ENCODE results near the gene IFT25.
"Not testable (repeated sequence)": the region's sequence is repeated elsewhere in the genome, so short reads cannot be mapped to it uniquely, and the experiment has no call there.

The IFT25 gene

DNA sequence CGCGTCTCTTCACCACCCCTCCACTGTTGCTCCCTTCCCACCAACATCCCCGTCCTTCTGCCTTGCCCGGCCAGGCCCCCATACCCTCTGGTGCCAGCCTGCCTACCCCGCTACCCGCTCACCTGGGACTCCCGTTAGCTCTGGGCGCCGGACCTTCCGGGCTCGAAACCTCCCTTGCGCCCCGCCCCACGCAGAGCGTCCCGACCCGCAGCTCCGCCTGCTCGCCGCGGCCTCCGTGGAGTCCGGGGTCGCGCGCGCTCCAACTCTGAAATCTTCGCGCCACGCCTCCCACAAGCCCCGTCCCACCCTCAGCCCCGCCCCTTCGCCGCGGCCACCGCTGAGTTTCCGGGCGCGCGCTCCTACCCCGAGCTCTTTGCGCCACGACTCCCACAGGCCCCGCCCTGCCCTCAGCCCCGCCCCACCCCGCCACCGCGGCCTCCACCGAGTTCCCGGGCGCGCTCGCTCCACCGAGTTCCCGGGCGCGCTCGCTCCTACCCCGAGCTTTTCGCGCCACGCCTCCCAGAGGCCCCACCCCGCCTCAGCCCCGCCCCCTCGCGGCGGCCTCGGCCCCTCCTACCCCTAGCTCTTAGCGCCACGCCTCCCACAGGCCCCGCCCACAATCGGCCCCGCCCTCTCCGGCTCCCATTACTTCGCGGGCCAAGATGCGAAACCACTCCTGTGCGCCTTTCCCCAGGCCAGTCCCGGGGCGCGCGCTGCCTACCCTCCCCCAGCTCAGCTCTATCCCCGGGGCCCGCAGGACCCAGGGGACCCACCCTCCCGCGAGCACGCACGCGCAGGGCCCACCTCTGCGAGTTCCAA, at the start of gene IFT25:
IFT25 (minus strand) TSS at position 267 of the 819 bp plus-strand sequence. CDS start 5,617 bp downstream, outside the sequence.
- peak; percentile 98 for DNase-seq (ENCODE audit: low spot score)

DNA sequence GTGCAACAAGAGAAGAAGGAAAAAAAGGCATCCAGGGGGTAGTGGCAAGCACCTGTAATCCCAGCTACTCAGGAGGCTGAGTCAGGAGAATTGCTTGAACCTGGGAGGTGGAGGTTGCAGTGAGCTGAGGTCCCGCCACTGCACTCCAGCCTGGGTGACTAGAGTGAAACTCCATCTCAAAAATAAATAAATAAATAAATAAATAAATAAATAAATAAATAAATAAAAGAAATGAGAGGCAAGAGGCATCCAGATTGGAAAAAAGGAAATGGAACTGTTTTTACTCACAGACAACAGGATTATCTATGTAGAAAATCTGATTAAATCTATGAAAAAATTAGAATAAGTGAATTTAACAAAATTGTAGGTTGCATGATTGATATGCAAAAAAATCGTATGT, 49.0 kb upstream of the IFT25 start:
- not testable (repeated sequence) for DNase-seq (ENCODE audit: low spot score)

DNA sequence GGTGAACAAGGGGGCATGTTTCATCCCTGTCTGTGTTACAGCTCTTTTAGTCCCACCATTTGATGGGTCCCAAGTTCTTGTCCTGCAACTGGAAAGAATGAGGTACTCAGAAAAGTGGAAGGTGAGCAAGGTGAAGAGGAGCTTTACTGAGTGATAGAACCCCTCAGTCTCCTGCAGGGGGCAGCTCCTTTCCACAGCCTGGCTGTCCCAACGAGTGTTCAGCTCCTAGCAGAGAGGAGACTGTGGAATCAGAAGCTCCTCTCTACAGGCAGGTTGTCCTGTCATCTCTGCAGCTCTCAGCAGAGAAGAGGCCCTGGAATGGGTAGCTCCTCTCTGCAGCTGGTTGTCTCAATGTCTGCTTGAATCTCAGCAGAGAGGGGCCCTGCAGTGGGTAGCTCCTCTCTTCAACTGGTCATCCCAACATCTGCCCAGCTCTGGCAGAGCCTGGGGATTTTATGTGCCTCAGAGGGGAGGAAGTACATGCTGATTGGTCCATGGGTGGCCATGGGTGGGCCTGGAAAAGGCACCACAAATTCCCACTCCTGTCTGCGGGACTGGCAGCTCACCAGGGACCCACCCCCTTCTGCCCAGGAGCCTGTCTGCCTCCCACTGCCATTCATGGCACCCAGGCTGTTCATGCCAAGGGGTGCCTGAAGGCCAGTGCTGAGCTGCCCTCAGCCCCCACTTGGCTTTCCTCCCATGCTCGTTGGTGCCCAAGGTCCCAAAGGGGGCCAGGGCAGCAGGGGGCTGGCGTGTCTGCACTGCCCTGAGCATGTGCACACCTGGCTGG, 46.8 kb upstream of the IFT25 start:
- no peak for DNase-seq (ENCODE audit: low spot score)

DNA sequence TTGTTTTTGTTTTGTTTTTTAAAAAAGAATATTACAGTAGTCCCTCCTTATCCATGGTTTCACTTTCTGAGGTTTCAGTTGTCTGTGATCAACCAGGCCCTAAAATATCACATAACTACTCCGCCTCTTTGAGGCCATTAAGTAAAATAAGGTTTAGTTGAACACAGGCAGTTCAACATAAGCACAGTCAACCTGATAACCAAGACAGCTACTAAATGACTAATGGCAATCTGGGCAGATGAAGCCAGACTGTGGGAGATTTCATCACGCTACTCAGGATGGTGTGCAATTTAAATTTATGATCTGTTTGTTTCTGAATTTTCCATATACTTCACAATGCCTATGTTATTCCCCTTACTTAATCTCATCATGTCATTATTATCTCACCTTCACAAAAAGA, 42.4 kb upstream of the IFT25 start:
- DNase-seq (ENCODE audit: low spot score) = no peak

DNA sequence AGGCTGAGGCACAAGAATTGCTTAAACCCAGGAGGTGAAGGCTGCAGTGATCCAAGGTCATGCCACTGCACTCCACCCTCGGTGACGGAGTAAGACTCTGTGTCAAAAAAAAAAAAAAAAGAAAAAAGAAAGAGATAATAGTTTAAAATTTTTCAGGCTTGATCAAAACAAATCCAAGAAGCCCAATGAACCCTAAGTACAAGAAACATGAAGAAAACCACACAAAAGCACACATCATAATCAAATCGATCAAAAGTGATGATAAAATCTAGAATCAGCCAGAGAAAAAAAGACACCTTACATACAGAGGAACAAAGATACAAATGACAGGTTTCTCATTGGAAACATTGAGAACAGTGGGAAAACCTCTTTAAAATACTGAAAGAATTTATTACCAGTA, 41.0 kb upstream of the IFT25 start:
- DNase-seq (ENCODE audit: low spot score) = no peak

DNA sequence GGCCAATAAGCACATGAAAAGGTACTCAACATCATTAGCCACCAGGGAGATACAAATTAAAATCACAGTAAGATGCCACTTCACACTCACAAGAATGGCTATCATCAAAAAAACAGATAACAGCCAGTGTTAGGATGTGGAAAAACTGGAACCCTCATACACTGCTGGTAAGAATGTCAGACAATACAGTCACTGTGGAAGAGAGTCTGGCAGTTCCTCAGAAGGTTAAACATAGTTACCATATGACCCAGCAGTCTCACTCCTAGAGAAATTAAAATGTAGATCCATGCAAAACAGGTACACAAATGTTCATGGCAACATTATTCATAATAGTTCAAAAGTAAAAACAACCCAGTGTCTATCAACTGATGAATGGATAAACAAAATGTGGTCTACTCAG, 39.2 kb upstream of the IFT25 start:
- DNase-seq (ENCODE audit: low spot score) = no peak

DNA sequence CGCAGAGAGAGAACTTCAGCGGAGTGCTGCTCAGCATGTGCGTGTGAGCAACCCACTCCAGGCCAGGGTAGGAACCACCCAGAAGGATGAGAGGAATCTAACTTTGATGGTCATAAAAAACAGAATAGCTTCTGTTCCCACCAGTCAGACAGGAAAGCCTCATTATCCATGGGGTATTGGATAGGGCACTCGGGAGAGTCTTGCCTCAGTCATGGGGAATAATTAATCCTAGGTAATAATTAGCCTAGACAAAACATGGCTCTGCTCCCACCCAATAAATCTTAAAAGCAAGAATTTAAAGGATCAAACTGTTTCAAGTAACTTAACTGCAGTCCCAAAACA, 37.2 kb upstream of the IFT25 start:
- no peak for DNase-seq (ENCODE audit: low spot score)

DNA sequence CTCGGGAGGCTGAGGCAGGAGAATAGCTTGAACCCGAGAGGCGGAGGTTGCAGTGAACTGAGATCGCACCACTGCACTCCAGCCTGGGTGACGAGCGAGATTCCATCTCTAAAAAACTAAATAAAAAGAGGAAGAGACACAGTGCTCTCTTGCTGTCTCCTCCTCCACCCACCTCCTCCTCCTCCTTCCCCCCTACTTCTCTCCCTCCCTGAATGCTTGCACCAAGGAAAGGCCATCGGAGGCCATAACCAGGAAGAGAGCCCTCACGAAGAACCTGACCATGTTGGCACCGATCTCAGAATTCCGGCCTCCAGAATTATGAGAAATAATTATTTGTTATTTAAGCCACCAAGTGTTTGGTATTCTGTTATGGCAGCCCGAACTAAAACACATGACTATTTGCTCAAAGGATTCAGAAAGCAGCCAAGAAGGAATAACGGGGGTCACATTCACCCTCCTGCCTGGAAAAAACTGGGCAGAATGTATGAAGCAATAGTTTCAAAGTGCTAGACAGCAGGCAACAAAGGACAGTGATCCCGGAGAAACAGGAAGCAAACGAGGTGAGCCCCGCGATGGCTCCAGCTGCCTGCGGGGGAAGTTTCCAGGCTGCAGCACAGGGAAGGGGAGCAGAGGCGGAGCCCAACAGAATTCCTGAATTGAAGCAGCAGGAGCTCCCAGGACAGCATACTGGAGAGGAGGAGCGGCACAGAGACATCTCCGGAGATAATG, 36.7 kb upstream of the IFT25 start:
- DNase-seq (ENCODE audit: low spot score) = no peak

DNA sequence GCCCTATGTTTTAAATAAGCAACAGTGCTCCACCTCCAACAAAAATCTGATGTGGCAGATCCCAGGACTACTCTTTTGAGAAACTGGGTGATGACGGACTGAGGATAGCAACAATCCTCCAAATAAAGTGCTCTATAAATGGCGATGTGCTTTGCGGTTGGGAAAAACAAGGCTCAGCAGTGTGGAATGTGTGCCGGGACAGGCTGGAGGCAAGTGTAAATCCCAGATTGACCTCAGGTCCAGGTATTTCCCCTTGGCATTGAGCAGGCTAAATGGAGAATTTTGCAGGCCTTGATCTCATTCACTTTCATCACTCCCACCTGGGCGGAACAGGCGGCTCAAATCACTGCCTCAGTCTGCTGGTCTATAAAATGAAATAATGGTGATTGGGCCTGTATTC, 35.7 kb upstream of the IFT25 start:
- no peak for DNase-seq (ENCODE audit: low spot score)

DNA sequence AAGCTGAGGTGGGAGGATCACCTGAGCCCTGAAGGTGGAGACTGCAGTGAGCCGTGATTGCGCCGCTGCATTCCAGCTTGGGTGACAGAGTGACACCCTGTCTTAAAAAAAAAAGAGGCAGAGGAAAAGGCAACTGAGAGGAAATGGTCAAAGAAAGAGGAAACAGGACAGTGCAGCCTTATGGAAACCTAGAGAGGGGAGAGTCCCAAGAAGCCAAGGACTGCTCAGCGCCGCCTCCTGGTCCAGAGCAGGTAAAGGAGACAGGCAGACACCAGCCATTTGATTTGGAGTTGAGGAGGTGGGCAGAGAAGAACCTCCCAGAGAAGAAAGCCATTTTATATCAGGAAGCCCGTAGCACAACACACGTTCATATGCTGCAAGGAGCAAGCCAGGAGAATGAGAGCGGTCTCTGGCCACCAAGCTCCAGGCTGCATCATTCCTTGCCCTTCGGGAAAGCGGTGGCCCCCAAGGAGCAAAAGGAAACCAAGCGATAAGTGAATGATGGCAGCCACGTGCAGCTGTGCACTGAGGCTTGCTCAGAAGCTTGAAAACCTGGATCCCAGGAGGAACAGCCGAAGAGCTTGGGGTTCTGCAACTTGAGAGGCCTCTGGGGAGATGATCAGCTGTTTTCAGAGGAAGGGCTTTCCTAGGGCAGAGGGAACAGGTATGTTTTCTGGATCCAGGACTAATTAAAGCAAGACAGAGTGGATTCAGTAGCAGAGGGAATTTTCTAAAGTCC, 34.4 kb upstream of the IFT25 start:
- DNase-seq (ENCODE audit: low spot score) = no peak

DNA sequence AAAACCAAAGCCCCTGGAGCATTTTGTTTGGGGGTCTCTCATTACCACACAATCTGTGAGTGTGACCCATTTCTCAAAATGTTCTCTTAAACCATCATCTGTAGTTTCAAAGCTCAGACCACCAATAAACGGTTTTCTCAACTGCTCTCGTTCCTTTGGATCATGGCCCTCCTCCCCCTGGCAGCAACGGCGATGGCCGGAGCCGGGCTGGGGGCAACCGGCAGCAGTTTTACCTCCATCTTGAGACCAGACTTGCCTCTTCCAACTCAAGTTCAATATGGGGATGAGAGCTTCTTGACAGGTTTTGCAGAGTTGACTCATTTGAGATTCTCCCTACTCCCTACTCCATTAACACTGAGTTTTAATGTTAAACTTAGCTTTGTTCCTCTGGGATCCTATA, 30.4 kb upstream of the IFT25 start:
- DNase-seq (ENCODE audit: low spot score) = no peak

DNA sequence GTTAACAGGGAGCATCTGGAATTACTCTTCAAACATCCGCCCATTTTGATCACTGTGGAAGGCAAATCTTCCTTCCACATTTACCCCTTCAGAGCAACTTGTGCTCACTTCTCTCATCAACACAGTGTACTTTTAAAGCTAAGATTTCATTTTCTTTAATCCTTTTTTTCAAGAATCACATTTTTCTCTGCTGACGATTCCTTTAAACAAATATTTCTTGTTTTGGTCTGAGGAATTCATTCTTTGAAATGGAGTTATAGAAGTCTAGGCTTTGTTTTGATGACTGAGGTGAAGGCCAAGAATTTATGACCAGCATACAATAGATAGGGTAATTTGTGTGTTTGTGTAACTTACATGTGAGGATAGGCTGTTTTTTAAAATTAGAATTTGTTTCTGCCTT, 26.2 kb upstream of the IFT25 start:
- no peak for DNase-seq (ENCODE audit: low spot score)

DNA sequence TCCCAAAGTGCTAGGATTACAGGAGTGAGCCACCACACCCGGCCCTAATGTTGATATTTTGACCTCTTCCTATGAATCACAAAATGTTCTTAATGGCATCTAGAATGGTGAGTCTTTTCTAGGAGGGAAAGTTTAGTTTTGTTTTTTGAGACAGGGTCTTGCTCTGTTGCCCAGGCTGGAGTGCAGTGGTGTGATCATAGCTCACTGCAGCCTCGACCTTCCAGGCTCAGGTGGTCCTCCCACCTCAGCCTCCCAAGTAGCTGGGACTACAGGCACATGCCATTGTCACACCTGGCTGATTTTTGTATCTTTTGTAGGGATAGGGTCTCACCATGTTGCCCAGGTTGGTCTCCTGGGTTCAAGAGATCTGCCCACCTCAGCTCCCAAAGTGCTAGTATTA, 23.8 kb upstream of the IFT25 start:
- not testable (repeated sequence) for DNase-seq (ENCODE audit: low spot score)

DNA sequence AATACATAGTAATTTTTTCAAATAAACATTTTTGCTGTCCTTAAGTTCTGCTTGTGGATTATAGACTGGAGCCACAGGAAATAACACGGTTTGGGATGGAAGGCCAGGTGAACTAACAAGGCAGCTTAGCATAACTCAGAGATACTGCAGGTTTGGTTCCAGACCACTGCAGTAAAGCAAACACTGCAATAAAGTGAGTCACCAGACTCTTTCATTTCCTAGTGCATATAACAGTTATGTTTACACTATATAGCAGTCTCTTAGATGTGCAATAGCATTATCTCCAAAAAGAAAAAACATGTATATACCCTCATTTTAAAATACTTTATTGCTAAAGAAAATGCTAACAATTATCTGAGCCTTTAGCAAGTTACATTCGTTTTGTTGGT, 22.6 kb upstream of the IFT25 start:
- DNase-seq (ENCODE audit: low spot score) = no peak

DNA sequence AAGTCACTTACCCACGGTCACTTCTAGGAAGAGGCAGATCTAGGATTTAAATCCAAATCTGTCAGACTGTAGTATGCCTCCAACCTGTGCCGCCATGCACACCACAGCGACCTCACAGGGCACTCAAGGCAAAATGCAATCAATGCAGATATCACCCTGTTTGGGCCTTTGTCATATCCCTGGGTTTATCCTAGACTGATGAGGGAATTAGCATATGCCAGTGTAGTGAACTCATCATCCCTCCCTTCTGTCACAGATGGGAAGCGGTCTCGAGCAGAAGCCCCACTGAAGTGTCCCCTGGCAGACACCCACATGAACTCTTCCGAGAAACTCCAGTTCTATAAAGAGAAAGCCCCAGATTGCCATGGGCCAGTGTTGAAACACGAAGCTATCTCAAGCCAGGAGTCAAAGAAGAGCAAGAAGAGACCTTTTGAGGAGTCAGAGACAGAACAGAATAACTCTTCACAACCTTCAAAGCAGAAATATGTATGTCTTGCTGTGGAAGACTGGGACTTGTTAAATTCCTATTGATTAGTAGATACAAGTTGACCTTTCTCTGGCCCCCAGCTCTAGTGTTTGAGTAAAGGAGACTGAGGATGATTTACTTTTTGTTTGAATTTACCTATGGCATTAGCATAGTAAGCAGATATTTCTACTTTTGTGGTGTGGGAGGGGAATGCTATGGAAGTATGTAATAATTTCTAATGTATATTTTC, 22.1 kb upstream of the IFT25 start:
- DNase-seq (ENCODE audit: low spot score) = no peak

DNA sequence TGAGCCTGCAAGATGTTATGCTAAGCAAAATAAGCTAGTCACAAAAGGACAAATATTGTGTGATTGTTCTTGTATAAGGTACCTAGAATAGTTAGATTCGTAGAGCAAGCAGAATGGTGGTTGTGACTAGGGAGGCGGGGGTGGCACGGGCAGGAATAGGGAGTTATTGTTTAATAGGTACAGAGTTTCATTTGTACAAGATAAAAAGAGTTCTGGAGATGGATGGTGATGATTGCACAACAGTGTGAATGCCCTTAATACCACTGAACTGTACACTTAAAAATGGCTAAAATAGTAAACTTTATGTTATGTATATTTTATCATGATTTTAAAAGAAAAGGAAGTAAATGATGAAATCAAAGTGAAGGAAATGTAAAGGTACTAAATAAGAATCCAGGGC, 21.3 kb upstream of the IFT25 start:
- DNase-seq (ENCODE audit: low spot score) = no peak

DNA sequence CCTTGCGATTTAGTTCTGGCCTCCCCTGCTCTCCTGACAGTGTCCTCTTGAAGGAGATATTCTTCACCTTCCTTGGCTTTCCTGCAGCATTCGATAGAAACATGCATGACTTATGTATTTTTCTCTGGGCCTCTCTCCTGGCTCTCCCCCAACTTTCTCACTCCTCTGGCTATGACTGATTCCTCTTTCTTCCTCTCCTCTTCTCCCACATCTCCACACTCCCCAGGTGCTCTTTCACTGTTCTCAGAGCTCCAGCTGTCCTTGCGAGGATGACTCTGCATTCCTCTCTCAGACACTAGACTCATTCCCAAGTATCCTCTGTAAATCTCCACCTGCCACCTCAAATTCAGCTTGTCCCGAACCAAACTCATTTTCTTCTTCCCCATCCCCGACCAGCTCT, 18.6 kb upstream of the IFT25 start:
- no peak for DNase-seq (ENCODE audit: low spot score)

DNA sequence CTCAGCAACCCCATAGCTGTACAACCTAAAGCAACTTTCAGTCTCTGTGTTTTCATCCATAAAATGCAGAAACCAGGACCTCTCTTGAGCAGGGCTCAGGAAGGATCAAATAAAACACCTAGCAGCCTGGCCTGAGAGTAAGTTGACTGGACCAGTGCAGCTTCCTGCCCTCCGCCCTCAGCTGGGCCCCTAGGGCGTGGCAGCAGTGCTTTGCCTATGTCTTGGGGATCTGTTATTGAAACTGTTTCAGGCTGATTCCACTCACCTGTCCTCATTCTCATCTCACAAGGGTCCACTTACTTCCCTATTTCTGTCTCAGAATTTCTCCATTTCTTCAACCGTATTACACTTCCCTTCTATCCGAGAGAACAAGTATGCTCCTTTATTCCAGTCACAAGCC, 18.0 kb upstream of the IFT25 start:
- DNase-seq (ENCODE audit: low spot score) = no peak

DNA sequence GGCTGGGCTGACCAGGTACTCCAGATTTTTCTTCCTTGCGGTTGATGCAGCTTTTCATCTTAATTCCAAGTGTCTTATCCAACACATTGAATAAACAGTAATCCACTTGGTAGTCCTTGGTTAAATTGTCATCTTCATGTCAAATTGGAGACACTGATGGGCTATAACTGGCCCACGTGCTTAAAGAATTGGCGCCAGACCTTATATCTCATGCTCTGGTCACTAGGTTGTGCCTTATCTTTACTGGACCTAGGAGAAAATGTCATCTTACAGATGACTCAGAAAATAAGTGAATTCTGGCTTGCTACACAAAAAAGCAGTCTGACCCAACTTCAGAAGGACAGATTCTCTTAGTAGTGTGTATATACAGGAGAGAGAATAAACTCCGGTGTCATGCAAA, 16.9 kb upstream of the IFT25 start:
- DNase-seq (ENCODE audit: low spot score) = no peak

DNA sequence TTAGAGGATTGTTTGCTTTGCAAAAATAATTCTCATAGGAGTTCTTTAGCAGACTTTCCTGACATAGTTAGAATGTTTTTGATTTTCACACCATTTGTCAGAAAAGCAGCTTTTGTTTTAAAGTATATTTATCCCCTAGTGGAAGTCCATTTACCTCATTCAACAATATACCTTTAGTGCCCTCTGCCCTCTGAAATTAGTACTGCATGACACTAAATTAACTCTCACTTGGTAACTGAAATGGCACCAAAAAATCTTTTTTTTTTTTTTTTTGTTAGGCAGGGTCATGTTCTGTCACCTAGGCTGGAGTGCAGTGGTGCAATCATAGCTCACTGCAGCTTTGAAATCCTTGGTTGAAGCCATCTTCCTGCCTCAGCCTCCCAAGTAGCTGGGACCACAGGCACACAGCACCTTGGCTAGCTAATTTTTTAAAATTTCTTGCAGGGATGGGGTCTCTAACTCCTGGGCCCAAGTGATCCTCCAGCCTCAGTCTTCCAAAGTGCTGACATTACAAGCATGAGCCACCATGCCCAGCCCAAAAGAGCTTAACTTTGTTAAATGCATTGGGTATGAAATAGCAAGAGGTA, 14.3 kb upstream of the IFT25 start:
- DNase-seq (ENCODE audit: low spot score) = peak; percentile 64

DNA sequence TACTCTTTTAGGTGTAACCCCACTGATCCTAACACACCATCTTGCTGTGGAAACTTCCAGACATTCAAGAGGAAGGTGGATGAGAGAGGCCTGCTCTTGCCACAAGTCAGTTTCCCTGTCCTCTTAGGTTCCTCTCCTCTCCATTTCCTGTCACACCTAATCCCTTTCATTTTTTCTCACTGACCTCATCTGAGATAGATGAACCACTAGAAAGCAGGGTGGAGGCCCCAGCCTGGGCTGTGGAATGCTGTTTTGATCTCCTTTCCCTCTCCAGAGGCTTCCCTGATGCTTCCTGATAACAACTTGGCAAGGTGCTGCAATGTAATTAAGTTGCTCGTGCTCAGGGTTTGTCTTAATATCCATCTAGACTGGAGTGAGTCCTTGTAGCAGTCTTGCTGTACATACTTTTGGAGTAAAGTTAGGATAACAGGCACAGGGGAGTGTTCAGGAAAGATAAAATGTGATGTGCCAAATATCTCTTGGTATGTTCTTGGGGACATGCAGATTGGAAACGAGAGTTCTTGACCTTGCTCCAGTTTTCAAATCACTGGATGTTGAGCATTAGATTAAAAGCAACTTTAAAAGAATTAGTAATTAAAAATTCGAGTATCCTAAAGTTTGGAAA, 11.8 kb upstream of the IFT25 start:
- no peak for DNase-seq (ENCODE audit: low spot score)
